ENCODE measurements around the gene HSD17B2.

HSD17B2 gene

GRCh38 chr16:82042144-82042543, 7.1 kb downstream of the HSD17B2 start:
- DNase-seq (ENCODE audit: low spot score) (no peak), ATAC-seq (ENCODE audit: low read depth) (no peak)
- Histone ChIP-seq H3K27me3 (ENCODE audit: insufficient read depth, poor library complexity, severe bottlenecking) (no peaks in the 10 kb centered on the region), H3K36me3 (ENCODE audit: low read depth) (no peaks in the 10 kb centered on the region), H3K4me1 (ENCODE audit: insufficient read depth, poor library complexity, severe bottlenecking) (peaks cover 4% of the 10 kb centered on the region), H3K9me3 (ENCODE audit: severe bottlenecking) (no peaks in the 10 kb centered on the region), H3K27ac (ENCODE audit: poor library complexity, severe bottlenecking) (no peak overlapping the region), H3K4me3 (ENCODE audit: severe bottlenecking) (no peak overlapping the region)
- no peak for TF ChIP-seq CTCF (IDR thresholded peaks at IDR 0.05; ENCODE audit: poor library complexity, severe bottlenecking)

GRCh38 chr16:82042846-82043245, 7.8 kb downstream of the HSD17B2 start:
- no peak for TF ChIP-seq CTCF (IDR thresholded peaks at IDR 0.05; ENCODE audit: poor library complexity, severe bottlenecking)
- H3K9me3 ChIP-seq (ENCODE audit: severe bottlenecking), result no peaks in the 10 kb centered on the region
- DNase-seq (ENCODE audit: low spot score), result no peak
- no peaks in the 10 kb centered on the region for H3K27me3 ChIP-seq (ENCODE audit: insufficient read depth, poor library complexity, severe bottlenecking)
- no peak overlapping the region for H3K4me3 ChIP-seq (ENCODE audit: severe bottlenecking)
- H3K36me3 ChIP-seq (ENCODE audit: low read depth), result no peaks in the 10 kb centered on the region
- no peak overlapping the region for H3K27ac ChIP-seq (ENCODE audit: poor library complexity, severe bottlenecking)
- no peak for ATAC-seq (ENCODE audit: low read depth)
- peaks cover 4% of the 10 kb centered on the region for H3K4me1 ChIP-seq (ENCODE audit: insufficient read depth, poor library complexity, severe bottlenecking)

- TF ChIP-seq CTCF (IDR thresholded peaks at IDR 0.05; ENCODE audit: poor library complexity, severe bottlenecking), result no peak
- H3K4me1 ChIP-seq (ENCODE audit: insufficient read depth, poor library complexity, severe bottlenecking), result peaks cover 4% of the 10 kb centered on the region
- H3K27me3 ChIP-seq (ENCODE audit: insufficient read depth, poor library complexity, severe bottlenecking), result no peaks in the 10 kb centered on the region
- peak; percentile 78; the same call in 2 of the 3 replicates for ATAC-seq (ENCODE audit: low read depth)
- no peak overlapping the region for H3K4me3 ChIP-seq (ENCODE audit: severe bottlenecking)
- H3K9me3 ChIP-seq (ENCODE audit: severe bottlenecking), result no peaks in the 10 kb centered on the region
- H3K36me3 ChIP-seq (ENCODE audit: low read depth), result no peaks in the 10 kb centered on the region
- H3K27ac ChIP-seq (ENCODE audit: poor library complexity, severe bottlenecking), result no peak overlapping the region
- DNase-seq (ENCODE audit: low spot score), result no peak
These were observed 8.9 kb downstream of the HSD17B2 start for GRCh38 chr16:82043680-82044584.

GRCh38 chr16:82044585-82044911, 9.5 kb downstream of the HSD17B2 start:
- TF ChIP-seq CTCF (IDR thresholded peaks at IDR 0.05; ENCODE audit: poor library complexity, severe bottlenecking), result no peak
- no peak for ATAC-seq (ENCODE audit: low read depth)
- peaks cover 4% of the 10 kb centered on the region for H3K4me1 ChIP-seq (ENCODE audit: insufficient read depth, poor library complexity, severe bottlenecking)
- H3K27ac ChIP-seq (ENCODE audit: poor library complexity, severe bottlenecking), result no peak overlapping the region
- H3K36me3 ChIP-seq (ENCODE audit: low read depth), result no peaks in the 10 kb centered on the region
- H3K27me3 ChIP-seq (ENCODE audit: insufficient read depth, poor library complexity, severe bottlenecking), result no peaks in the 10 kb centered on the region
- no peak for DNase-seq (ENCODE audit: low spot score)
- no peak overlapping the region for H3K4me3 ChIP-seq (ENCODE audit: severe bottlenecking)
- no peaks in the 10 kb centered on the region for H3K9me3 ChIP-seq (ENCODE audit: severe bottlenecking)

GRCh38 chr16:82045465-82045864, 10.4 kb downstream of the HSD17B2 start:
- no peaks in the 10 kb centered on the region for H3K36me3 ChIP-seq (ENCODE audit: low read depth)
- no peak for TF ChIP-seq CTCF (IDR thresholded peaks at IDR 0.05; ENCODE audit: poor library complexity, severe bottlenecking)
- peaks cover 4% of the 10 kb centered on the region for H3K4me1 ChIP-seq (ENCODE audit: insufficient read depth, poor library complexity, severe bottlenecking)
- no peak overlapping the region for H3K4me3 ChIP-seq (ENCODE audit: severe bottlenecking)
- DNase-seq (ENCODE audit: low spot score) (no peak), ATAC-seq (ENCODE audit: low read depth) (no peak)
- no peaks in the 10 kb centered on the region for H3K27me3 ChIP-seq (ENCODE audit: insufficient read depth, poor library complexity, severe bottlenecking)
- no peaks in the 10 kb centered on the region for H3K9me3 ChIP-seq (ENCODE audit: severe bottlenecking)
- H3K27ac ChIP-seq (ENCODE audit: poor library complexity, severe bottlenecking), result no peak overlapping the region
